Esophagus (tissue), 2 donors: Measurements from ENCODE around the gene BPIFA1. TPM values are rescaled to one million over a fixed set of nuclear protein-coding genes. Genes with fewer than 3 reads are reported as not detected.

Source experiments
- H3K27ac ChIP-seq, 2 donors: one replicate each; pipeline ENCODE4 v1.5.1; 2013; ENCODE audit warnings: low read depth in 2 of 2, mild to moderate bottlenecking in 2 of 2, inconsistent platforms in 1 of 2, low read length in 1 of 2, moderate library complexity in 1 of 2
- H3K27me3 ChIP-seq, 2 donors: one replicate each; pipeline ENCODE4 v1.6.1; 2013; ENCODE audit warnings: low read length in 2 of 2, control low read depth in 1 of 2, mild to moderate bottlenecking in 1 of 2; ENCODE audit not compliant: insufficient read depth in 2 of 2, control insufficient read depth in 1 of 2
- H3K36me3 ChIP-seq, 2 donors: one replicate each; pipeline ENCODE4 v1.6.1; 2013; ENCODE audit warnings: low read length in 1 of 2; ENCODE audit not compliant: control insufficient read depth in 2 of 2, insufficient read depth in 2 of 2
- H3K4me1 ChIP-seq, 2 donors: one replicate each; pipeline ENCODE4 v1.6.1; 2013; ENCODE audit warnings: low read length in 1 of 2; ENCODE audit not compliant: control insufficient read depth in 2 of 2, insufficient read depth in 2 of 2
- H3K4me3 ChIP-seq, 2 donors: one replicate each; pipeline ENCODE4 v1.5.1; 2013; ENCODE audit warnings: low read length in 2 of 2, mild to moderate bottlenecking in 2 of 2, low read depth in 1 of 2, moderate library complexity in 1 of 2
- H3K9me3 ChIP-seq, 2 donors: one replicate each; pipeline ENCODE4 v1.6.1; 2013; ENCODE audit warnings: mild to moderate bottlenecking in 2 of 2, low read depth in 1 of 2, low read length in 1 of 2, moderate library complexity in 1 of 2; ENCODE audit not compliant: control insufficient read depth in 2 of 2, insufficient read depth in 1 of 2
- WGBS, 2 donors: extraction: QIAGEN DNeasy Blood & Tissue Kit; methylation state at CpG; one replicate each; pipeline ENCODE4 v1.1.7; 2013; 5-methylcytosine and 5-hydroxymethylcytosine counted together
- polyA plus RNA-seq, 2 donors: library from polyadenylated mRNA; stranded (reverse); fragments of 200-250 nt; gene quantifications; one replicate each; pipeline ENCODE4 v1.2.3, GENCODE V29; 2013
- donor health status: healthy with polysubstance abuse.
- donor health status: Bipolar disorder and iron deficiency.

The BPIFA1 gene
- polyA plus RNA-seq, 2 donors: not detected

GRCh38 chr20:33210371-33210770 lies 25.4 kb upstream of the BPIFA1 start:
- Histone ChIP-seq H3K9me3 (no peaks in the 10 kb centered on the region), H3K36me3 (no peaks in the 10 kb centered on the region), H3K27me3 (no peaks in the 10 kb centered on the region), H3K4me3 (no peak overlapping the region), H3K4me1 (no peaks in the 10 kb centered on the region), H3K27ac (no peak overlapping the region)
- WGBS, 2 donors: 21 to 25% methylated on average over 1 of the region's 1 CpG

GRCh38 chr20:33211817-33212424 lies 23.9 kb upstream of the BPIFA1 start:
- 18 to 19% methylated on average over 5 of the region's 5 CpGs for WGBS, 2 donors

GRCh38 chr20:33217052-33217451 lies 18.7 kb upstream of the BPIFA1 start, which contains the start of gene BPIFA3:
Gene BPIFA3, plus strand, starts transcription at chr20:33217352. Its CDS starts 185 bp downstream, at chr20:33217537.
- Histone ChIP-seq H3K4me3 (no peak within 1 kb of the TSS), H3K9me3 (no peaks in the 10 kb centered on the region), H3K36me3 (no peaks in the 10 kb centered on the region), H3K4me1 (no peaks in the 10 kb centered on the region), H3K27me3 (no peaks in the 10 kb centered on the region), H3K27ac (no peak within 1 kb of the TSS)
- 72 to 84% methylated on average over 2 of the region's 2 CpGs for WGBS, 2 donors

More at GRCh38 chr20:33211817-33212424, 23.9 kb upstream of the BPIFA1 start:
- H3K27me3 ChIP-seq: no peaks in the 10 kb centered on the region
- no peaks in the 10 kb centered on the region for H3K9me3 ChIP-seq
- no peaks in the 10 kb centered on the region for H3K4me1 ChIP-seq
- H3K4me3 ChIP-seq: no peak overlapping the region
- no peak overlapping the region for H3K27ac ChIP-seq
- no peaks in the 10 kb centered on the region for H3K36me3 ChIP-seq

- H3K36me3 ChIP-seq: no peaks in the 10 kb centered on the region
- H3K27ac ChIP-seq: no peak overlapping the region
- no peaks in the 10 kb centered on the region for H3K27me3 ChIP-seq
- no peak overlapping the region for H3K4me3 ChIP-seq
- WGBS, 2 donors: 78 to 85% methylated on average over 4 of the region's 4 CpGs
- no peaks in the 10 kb centered on the region for H3K4me1 ChIP-seq
- no peaks in the 10 kb centered on the region for H3K9me3 ChIP-seq
Observed at GRCh38 chr20:33224399-33224798, 11.4 kb upstream of the BPIFA1 start.

GRCh38 chr20:33229843-33230242 lies 6.0 kb upstream of the BPIFA1 start:
- whole genome bisulfite sequencing, 2 donors: 38 to 46% methylated on average over 6 of the region's 6 CpGs
- no peaks in the 10 kb centered on the region for H3K9me3 ChIP-seq
- H3K36me3 ChIP-seq: no peaks in the 10 kb centered on the region
- no peaks in the 10 kb centered on the region for H3K27me3 ChIP-seq
- no peak overlapping the region for H3K27ac ChIP-seq
- H3K4me1 ChIP-seq: no peaks in the 10 kb centered on the region
- no peak overlapping the region for H3K4me3 ChIP-seq

GRCh38 chr20:33231237-33231636 lies 4.6 kb upstream of the BPIFA1 start:
- H3K36me3 ChIP-seq: no peaks in the 10 kb centered on the region
- no peaks in the 10 kb centered on the region for H3K27me3 ChIP-seq
- H3K9me3 ChIP-seq: no peaks in the 10 kb centered on the region
- H3K4me1 ChIP-seq: no peaks in the 10 kb centered on the region
- no peak overlapping the region for H3K27ac ChIP-seq
- WGBS, 2 donors: 62 to 68% methylated on average over 7 of the region's 7 CpGs
- H3K4me3 ChIP-seq: no peak overlapping the region

GRCh38 chr20:33232486-33233072 lies 3.2 kb upstream of the BPIFA1 start:
- no peaks in the 10 kb centered on the region for H3K27me3 ChIP-seq
- no peaks in the 10 kb centered on the region for H3K36me3 ChIP-seq
- H3K4me3 ChIP-seq: no peak overlapping the region
- H3K27ac ChIP-seq: no peak overlapping the region
- no peaks in the 10 kb centered on the region for H3K9me3 ChIP-seq
- no peaks in the 10 kb centered on the region for H3K4me1 ChIP-seq
- WGBS, 2 donors: 16 to 19% methylated on average over 2 of the region's 2 CpGs

- Histone ChIP-seq H3K4me1 (no peaks in the 10 kb centered on the region), H3K4me3 (no peak overlapping the region), H3K27ac (no peak overlapping the region), H3K27me3 (no peaks in the 10 kb centered on the region), H3K9me3 (no peaks in the 10 kb centered on the region), H3K36me3 (no peaks in the 10 kb centered on the region)
- 26 to 29% methylated on average over 5 of the region's 5 CpGs for WGBS, 2 donors
Observed at GRCh38 chr20:33233129-33233774, 2.5 kb upstream of the BPIFA1 start.

GRCh38 chr20:33234050-33234449 lies 1.7 kb upstream of the BPIFA1 start:
- H3K4me3 ChIP-seq: no peak overlapping the region
- no peaks in the 10 kb centered on the region for H3K36me3 ChIP-seq
- H3K9me3 ChIP-seq: no peaks in the 10 kb centered on the region
- H3K4me1 ChIP-seq: no peaks in the 10 kb centered on the region
- H3K27ac ChIP-seq: no peak overlapping the region
- 84 to 86% methylated on average over 2 of the region's 2 CpGs for WGBS, 2 donors
- H3K27me3 ChIP-seq: no peaks in the 10 kb centered on the region
